NCI-H2081 treated with DMSO at 0.1 percent for 48 hours (cell line): ENCODE data around the gene SOWAHA.
"Not testable (repeated sequence)": the region's sequence is repeated elsewhere in the genome, so short reads cannot be mapped to it uniquely, and the experiment has no call there.

Source experiments
- DNase-seq: peaks from one replicate; lab custom pipeline; 2025; lab: John Stamatoyannopoulos, UW

SOWAHA gene

DNA sequence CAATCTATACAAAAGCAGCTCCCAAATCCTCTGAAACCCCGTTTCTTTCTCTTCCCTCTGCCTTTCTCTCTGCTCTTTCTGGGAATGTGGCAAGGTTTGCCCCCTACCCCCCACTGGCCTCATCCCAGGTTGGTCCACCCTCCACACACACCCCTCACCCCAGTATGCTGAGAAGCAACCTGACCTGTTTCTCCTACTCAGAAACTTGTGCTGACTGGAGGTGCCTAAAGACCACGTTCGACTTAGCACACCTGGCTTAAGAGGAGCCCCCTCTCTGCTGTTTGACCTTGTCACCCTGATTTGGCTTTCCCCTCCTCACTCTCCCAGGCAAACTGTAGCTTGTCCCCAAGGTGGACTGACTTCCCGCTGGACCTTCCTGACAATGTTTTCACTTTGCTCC is 35.0 kb upstream of the SOWAHA start:
- DNase-seq, result no peak

DNA sequence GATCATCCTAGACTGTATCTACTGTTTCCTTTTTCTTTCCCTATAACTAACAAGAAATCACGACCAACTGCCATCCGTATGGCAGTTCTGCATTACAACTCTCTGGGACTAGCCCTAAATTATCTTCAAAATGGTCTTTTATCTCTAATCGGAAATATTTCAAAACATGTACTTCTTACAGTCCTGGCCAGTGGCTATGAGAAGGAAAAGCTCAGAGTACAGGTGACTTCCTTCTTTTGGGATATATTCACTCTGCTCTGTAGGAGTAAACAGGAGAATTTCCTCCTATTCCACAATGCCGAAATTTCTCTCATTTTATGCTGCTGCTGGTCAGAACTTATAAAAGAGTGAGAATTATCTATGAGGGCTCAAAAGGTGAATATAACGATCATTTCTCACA is 34.2 kb upstream of the SOWAHA start:
- DNase-seq, result no peak

- DNase-seq, result no peak
Measured at GRCh38 chr5:132779961-132780360, 33.1 kb upstream of the SOWAHA start.

DNA sequence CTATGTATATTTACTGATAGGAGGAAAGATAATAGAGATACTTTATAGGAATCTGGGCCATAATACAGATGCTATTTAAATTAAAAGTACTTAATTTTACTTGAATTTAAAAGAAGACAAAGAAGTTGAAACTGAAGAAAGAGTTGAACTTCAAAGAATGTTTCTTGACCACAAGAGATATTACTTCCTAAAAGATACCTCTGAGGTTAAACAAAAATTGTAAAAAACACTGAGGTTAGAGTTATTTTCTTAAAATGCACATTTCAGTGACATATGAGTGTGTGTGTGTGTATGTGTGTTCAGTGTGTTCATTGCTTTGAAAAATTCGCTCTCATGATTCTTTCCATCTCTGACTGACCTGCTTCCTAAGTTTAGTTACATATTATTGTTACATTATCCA is 32.5 kb upstream of the SOWAHA start:
- no peak for DNase-seq

- no peak for DNase-seq
Measured at GRCh38 chr5:132781029-132781428, 32.1 kb upstream of the SOWAHA start.

DNA sequence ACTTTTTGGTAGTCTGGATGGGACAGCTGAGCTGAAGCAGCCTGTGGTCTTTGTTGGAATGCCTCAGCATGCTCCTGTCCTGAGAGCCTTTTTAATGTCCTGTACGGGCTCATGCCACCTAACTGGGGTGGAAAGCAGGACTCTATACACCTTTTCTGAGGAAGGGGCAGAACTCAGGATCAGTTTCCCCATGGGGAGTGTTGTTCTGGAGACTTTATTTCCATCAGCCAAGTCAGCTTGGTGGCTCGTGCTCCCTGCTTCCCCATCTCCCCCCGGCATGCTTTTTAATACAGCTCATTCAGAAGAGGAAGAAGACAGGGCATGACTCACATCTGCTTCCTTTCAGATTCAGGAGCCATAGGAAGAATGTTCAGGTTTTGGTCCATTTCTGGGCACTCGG is 31.0 kb upstream of the SOWAHA start:
- DNase-seq, result no peak

DNA sequence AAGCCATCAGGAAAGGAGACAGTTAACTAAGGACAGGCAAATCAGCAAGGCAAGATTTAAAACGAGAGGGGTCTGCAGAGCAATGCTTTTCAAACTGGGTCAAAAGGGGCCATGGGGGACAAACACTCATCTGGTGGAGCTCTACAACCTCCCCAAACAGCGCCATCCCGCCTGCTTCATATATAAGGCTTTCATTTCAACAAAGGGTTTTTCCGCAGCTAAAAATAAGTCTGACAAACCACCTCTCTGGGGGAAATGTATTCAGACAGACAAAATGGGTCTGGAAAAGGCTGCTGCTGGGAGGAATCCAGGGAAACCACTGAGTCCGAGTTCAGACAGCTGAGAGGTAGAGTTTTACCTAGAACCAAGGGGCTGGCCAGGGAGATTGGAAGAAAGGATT is 27.7 kb upstream of the SOWAHA start:
- DNase-seq, result no peak

- no peak for DNase-seq
Measured at GRCh38 chr5:132785864-132786263, 27.2 kb upstream of the SOWAHA start.

GRCh38 chr5:132787076-132787475 is 26.0 kb upstream of the SOWAHA start:
- no peak for DNase-seq

DNA sequence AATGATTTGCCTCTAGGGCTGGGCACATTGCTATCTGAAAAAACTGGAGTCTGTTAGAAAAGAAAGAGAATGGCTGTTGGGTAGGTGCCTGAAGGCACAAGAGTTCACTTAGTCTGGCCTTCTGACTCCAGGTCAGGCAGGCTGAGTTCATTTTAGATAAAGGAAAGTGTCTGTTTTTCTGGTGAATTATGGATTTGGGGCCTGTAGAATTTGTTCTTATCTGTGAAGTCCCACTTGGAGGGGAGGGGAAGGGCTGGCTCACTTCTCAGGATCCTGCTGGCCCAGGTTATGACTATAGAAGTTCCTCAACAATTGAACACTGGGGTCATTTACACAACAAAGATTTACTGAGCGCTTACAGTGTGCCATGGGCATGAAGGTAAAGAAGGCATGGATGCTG is 24.6 kb upstream of the SOWAHA start:
- no peak for DNase-seq

DNA sequence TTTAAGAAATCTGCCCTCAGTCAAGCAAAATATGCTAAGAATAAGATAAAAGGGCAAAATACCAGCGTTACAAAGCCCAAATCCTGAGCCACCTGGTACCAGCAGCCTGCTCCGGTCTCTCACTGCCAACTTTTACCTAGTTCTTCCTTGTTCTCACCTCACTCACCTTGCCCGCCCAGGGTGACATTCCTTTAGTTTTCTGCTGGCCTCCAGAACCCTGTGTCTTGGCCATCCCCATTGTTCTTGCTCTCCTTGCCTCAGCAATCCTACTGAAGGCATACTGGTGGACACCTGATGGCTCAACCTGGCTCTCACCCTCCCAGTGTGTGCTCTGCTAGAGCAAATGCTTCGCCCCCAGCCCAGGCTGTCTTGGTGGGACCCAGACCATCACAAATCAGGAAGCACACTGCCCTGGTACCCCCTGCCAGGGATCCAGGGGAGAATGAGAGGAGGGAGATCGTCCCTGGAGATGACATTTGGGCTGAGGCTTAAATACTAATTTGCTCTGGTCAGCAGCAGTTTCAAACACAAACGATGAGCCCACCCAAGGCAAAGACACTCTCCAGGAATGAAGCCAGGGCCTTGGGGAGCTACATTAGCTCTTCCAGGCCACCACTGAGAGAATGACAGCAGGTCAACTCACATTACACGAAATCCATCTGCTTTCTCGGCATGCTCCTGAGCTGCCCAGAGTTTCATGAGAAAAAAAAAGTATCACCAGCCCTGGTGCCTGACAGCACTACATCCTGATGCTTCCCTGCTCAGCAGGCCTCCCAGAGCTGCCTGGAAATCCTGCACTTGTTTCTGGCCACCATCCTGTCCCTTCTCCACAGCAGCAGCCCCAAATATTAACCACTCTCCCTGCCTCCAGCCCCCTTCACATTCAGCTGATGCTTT is 23.9 kb upstream of the SOWAHA start:
- no peak for DNase-seq

GRCh38 chr5:132790201-132790865 is 22.8 kb upstream of the SOWAHA start:
- DNase-seq, result no peak

GRCh38 chr5:132791026-132791425 is 22.1 kb upstream of the SOWAHA start:
- DNase-seq, result no peak

- no peak for DNase-seq
Measured at GRCh38 chr5:132797651-132798050, 15.5 kb upstream of the SOWAHA start.

DNA sequence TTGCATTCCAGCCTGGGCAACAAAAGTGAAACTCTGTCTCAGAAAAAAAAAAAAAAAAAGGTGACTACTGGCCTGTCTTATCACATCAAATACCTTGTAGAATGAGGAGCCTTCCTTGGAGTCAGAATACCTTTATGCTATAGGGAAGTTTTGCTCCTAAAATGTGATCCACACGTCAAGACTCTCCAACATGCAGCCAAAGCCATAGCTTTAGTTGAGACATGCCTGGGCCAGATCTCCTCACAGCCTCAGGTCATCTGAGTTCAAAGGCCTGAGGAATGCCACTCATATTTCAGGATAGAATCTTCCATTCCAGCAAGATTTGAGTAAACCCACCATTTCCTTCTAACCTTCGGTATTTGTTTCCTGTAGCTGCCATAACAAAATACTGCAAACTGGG is 13.7 kb upstream of the SOWAHA start:
- DNase-seq, result no peak

GRCh38 chr5:132800545-132800944 is 12.6 kb upstream of the SOWAHA start:
- DNase-seq, result no peak

GRCh38 chr5:132802044-132802684 is 10.9 kb upstream of the SOWAHA start:
- no peak for DNase-seq

- not testable (repeated sequence) for DNase-seq
Measured at GRCh38 chr5:132802685-132803066, 10.4 kb upstream of the SOWAHA start.

DNA sequence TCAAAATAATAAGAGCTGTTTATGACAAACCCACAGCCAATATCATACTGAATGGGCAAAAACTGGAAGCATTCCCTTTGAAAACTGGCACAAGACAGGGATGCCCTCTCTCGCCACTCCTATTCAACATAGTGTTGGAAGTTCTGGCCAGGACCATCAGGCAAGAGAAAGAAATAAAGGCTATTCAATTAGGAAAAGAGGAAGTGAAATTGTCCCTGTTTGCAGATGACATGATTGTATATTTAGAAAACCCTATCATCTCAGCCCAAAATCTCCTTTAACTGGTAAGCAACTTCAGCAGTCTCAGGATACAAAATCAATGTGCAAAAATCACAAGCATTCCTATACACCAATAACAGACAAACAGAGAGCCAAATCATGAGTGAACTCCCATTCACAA is 8.9 kb upstream of the SOWAHA start:
- not testable (repeated sequence) for DNase-seq

DNA sequence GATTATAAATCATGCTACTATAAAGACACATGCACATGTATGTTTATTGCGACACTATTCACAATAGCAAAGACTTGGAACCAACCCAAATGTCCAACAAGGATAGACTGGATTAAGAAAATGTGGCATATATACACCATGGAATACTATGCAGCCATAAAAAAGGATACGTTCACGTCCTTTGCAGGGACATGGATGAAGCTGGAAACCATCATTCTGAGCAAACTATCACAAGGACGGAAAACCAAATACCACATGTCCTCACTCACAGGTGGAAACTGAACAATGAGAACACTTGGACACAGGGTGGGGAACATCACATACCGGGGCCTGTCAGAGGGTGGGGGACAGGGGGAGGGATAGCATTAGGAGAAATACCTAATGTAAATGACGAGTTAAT is 7.2 kb upstream of the SOWAHA start:
- DNase-seq, result not testable (repeated sequence)

DNA sequence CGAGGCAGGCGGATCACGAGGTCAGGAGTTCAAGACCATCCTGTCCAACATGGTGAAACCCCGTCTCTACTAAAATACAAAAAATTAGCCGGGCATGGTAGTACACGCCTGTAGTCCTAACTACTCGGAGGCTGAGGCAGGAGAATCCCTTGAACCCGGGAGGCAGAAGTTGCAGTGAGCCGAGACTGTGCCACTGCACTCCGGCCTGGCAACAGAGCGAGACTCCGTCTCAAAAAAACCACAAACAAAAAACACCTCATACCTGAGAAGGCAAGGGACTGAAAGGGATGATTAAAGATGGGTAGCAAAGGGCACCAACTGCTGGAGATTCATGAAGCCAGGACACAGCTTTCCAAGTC is 6.3 kb upstream of the SOWAHA start:
- not testable (repeated sequence) for DNase-seq

DNA sequence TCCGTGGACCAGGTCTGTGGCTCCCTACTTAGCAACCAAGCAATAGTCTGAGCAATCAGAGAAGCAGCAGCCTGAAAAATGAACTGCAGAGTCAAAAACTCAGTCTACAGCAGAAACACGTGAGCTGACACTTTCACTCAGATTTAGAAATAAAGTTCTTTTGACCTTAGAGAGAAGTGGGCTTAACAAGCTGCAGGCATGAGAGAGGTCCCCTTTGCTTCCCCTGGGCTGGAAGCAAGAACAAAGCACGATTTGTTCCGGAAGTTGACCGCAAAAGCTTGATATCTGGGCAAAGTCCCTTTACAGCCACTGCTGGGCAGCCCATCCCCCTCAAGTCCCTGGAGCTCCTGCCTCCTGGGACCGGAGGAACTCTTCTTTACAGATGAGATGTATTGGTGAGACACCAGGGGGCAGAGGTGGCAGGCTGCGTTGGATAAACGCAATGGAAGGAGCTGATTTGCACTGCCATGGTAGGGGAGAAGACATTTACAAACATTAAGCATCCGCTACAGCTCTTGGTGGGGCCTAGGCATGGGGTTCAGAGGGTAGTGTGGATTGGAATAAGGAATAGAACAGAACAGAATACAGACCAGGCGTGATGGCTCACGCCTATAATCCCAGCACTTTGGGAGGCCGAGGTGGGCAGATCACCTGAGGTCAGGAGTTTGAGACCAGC is 5.8 kb upstream of the SOWAHA start:
- DNase-seq, result no peak

DNA sequence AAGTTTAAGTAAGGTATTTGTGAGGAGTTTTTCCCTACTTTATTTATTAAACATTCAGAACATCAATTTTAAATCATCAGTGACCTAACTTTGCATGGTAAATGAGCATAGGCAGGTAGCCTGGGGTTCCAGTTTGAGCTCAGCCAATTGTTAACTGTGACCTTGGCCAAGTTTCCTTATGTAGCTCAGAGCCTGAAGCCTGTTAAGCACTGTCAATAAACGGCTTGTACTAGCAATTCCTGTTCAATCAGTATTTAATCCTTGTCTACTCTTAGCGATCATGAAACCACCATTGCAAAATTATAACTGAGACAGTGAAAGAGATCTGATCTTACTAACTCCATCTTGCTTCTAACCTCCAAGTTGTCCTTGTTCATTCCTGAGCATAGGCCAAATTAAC is 4.7 kb upstream of the SOWAHA start:
- no peak for DNase-seq
